HG03571 (cell line): Measurements from ENCODE around the gene ARMC9.
A peak's percentile ranks its signal among the peaks of the same experiment; 100 is the strongest.

Experiments
- ATAC-seq: cut with Tn5 transposase; IDR thresholded peaks from one replicate; pipeline ENCODE4 v1.9.1; 2021; ENCODE audit not compliant: unreplicated experiment

The ARMC9 gene

GRCh38 chr2:231379266-231380215 lies 181.1 kb downstream of the ARMC9 start:
- ATAC-seq, result no peak

GRCh38 chr2:231380307-231380706 lies 181.9 kb downstream of the ARMC9 start:
- ATAC-seq, result no peak

GRCh38 chr2:231380991-231381847 lies 182.8 kb downstream of the ARMC9 start:
- no peak for ATAC-seq

- ATAC-seq, result no peak
Measured at GRCh38 chr2:231382116-231382515, 183.7 kb downstream of the ARMC9 start.

- ATAC-seq, result no peak
Measured at GRCh38 chr2:231383416-231384108, 185.1 kb downstream of the ARMC9 start.

- no peak for ATAC-seq
Measured at GRCh38 chr2:231384109-231384435, 185.6 kb downstream of the ARMC9 start.

- ATAC-seq, result no peak
Measured at GRCh38 chr2:231384970-231385369, 186.5 kb downstream of the ARMC9 start.

- ATAC-seq, result no peak
Measured at GRCh38 chr2:231385429-231385828, 187.0 kb downstream of the ARMC9 start.

- no peak for ATAC-seq
Measured at GRCh38 chr2:231386446-231386845, 188.0 kb downstream of the ARMC9 start.

- no peak for ATAC-seq
Measured at GRCh38 chr2:231387904-231388724, 189.7 kb downstream of the ARMC9 start.

GRCh38 chr2:231388725-231389346 lies 190.4 kb downstream of the ARMC9 start:
- ATAC-seq, result no peak

GRCh38 chr2:231390667-231391066 lies 192.2 kb downstream of the ARMC9 start:
- ATAC-seq, result no peak

- ATAC-seq, result no peak
Measured at GRCh38 chr2:231391981-231392380, 193.6 kb downstream of the ARMC9 start.

GRCh38 chr2:231392431-231393148 lies 194.2 kb downstream of the ARMC9 start:
- no peak for ATAC-seq

GRCh38 chr2:231393149-231394131 lies 195.0 kb downstream of the ARMC9 start:
- ATAC-seq, result peak; percentile 31

- ATAC-seq, result peak; percentile 51
Measured at GRCh38 chr2:231394211-231395141, 196.0 kb downstream of the ARMC9 start.
